ENCODE results near the gene STAB2. TPM values are rescaled to one million over a fixed set of nuclear protein-coding genes. Genes with fewer than 3 reads are reported as not detected.

Gene STAB2
- total and polyA plus RNA-seq, 2 of the 4 experiments (the other 2 are of a cell fraction) = not detected

DNA sequence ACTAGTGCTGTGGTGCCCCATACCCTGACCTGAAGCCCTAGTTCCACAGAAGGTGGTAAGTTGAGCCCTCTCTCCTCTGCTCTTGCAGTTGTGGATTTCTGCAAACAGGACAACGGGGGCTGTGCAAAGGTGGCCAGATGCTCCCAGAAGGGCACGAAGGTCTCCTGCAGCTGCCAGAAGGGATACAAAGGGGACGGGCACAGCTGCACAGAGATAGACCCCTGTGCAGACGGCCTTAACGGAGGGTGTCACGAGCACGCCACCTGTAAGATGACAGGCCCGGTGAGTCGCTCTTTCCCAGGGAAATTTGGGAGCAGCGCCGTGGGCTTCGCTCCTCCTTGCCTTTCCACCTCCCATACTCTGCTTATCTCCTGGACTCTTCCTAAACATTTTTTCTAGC lies 161.8 kb downstream of the STAB2 start:
- no peak overlapping the region for H3K4ac ChIP-seq (ENCODE audit: low read depth, low read length)
- H3K18ac ChIP-seq (ENCODE audit: low read depth, low read length) = no peak overlapping the region
- H3K9me3 ChIP-seq (ENCODE audit: control insufficient read depth, insufficient read depth, low read length) = no peaks in the 10 kb centered on the region
- ChIA-PET POLR2A (ENCODE audit: unreplicated experiment) (no interaction called here), CTCF (no interaction called here)
- H4K20me1 ChIP-seq (ENCODE audit: insufficient read depth, low read length) = no peaks in the 10 kb centered on the region
- H3K9me1 ChIP-seq (ENCODE audit: insufficient read depth, low read length) = no peaks in the 10 kb centered on the region
- H4K91ac ChIP-seq (ENCODE audit: insufficient read depth, low read depth, low read length) = no peak overlapping the region
- no peak overlapping the region for H3K14ac ChIP-seq (replicated peaks; ENCODE audit: low read depth, low read length)
- no peak overlapping the region for H2BK5ac ChIP-seq (ENCODE audit: low read depth, low read length, poor library complexity, severe bottlenecking)
- H2BK20ac ChIP-seq (ENCODE audit: low read depth, low read length) = no peak overlapping the region
- no peaks in the 10 kb centered on the region for H3K36me3 ChIP-seq (ENCODE audit: control insufficient read depth, insufficient read depth, low read length)
- H4K5ac ChIP-seq (ENCODE audit: low read depth, low read length) = no peak overlapping the region
- H3K23ac ChIP-seq (ENCODE audit: low read depth, low read length) = no peak overlapping the region
- no peaks in the 10 kb centered on the region for H3K4me1 ChIP-seq (ENCODE audit: control insufficient read depth, insufficient read depth, low read length)
- no peak overlapping the region for H3K56ac ChIP-seq (ENCODE audit: extremely low read depth, insufficient read depth, low read length)
- no peak for ATAC-seq (ENCODE audit: low read depth)
- dilution Hi-C loops (cut with HindIII; ENCODE audit: low sequenced_read_pairs, unreplicated experiment) (no loop called here), in situ Hi-C loops (cut with MboI; ENCODE audit: low sequenced_read_pairs) (no loop called here), intact Hi-C loops (cut with micrococcal nuclease) (no loop called here)
- no peak for DNase-seq
- H3K79me1 ChIP-seq (ENCODE audit: low read depth in 1 of 2, low read length in 2 of 2) = no peaks in the 10 kb centered on the region
- no peak overlapping the region for H2AFZ ChIP-seq (replicated peaks; ENCODE audit: low read length, poor library complexity)
- H4K8ac ChIP-seq (ENCODE audit: low read depth in 2 of 2, low read length in 2 of 2) = no peak overlapping the region
- no peak overlapping the region for H2AK9ac ChIP-seq (replicated peaks; ENCODE audit: low read depth, low read length, poor library complexity)
- H3K27ac ChIP-seq (ENCODE audit: insufficient read depth, low read length) = no peak overlapping the region
- H2AK5ac ChIP-seq (ENCODE audit: low read depth, low read length) = no peak overlapping the region
- H2BK15ac ChIP-seq (ENCODE audit: low read depth, low read length) = no peak overlapping the region
- H2BK120ac ChIP-seq (ENCODE audit: low read depth, low read length) = no peak overlapping the region
- no peak overlapping the region for H3K9ac ChIP-seq (ENCODE audit: low read depth, low read length)
- H3K4me3 ChIP-seq (ENCODE audit: insufficient read depth, low read depth, low read length) = no peak overlapping the region
- BruUV-seq (replicated peaks) = no TSS peak
- no peaks in the 10 kb centered on the region for H3K27me3 ChIP-seq (ENCODE audit: control insufficient read depth, insufficient read depth, low read length)
- WGBS, 2 experiments (ENCODE audit: extremely low coverage in 2 of 2, insufficient read length in 1 of 2) = 65% methylated on average over 2 of the region's 12 CpGs; no CpG with 5 or more reads in 1 of the 2 experiments
- no peak overlapping the region for H3K4me2 ChIP-seq (ENCODE audit: low read depth, low read length)
- TF ChIP-seq, protein P1, sequence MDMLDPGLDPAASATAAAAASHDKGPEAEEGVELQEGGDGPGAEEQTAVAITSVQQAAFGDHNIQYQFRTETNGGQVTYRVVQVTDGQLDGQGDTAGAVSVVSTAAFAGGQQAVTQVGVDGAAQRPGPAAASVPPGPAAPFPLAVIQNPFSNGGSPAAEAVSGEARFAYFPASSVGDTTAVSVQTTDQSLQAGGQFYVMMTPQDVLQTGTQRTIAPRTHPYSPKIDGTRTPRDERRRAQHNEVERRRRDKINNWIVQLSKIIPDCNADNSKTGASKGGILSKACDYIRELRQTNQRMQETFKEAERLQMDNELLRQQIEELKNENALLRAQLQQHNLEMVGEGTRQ (IDR thresholded peaks at IDR 0.05; ENCODE audit: low read depth, low read length) = no peak
- TF ChIP-seq SMC3 (IDR thresholded peaks at IDR 0.05; ENCODE audit: low read depth, low read length) (no peak), RCOR1 (IDR thresholded peaks at IDR 0.05; ENCODE audit: insufficient replicate concordance, low read length) (no peak)
